Omental fat pad (tissue), 4 donors: Measurements from ENCODE around the gene LRP5. TPM values are rescaled to one million over a fixed set of nuclear protein-coding genes. Genes with fewer than 3 reads are reported as not detected.
A peak's percentile ranks its signal among the peaks of the same experiment; 100 is the strongest.
"Not testable (repeated sequence)": the region's sequence is repeated elsewhere in the genome, so short reads cannot be mapped to it uniquely, and the experiment has no call there.

Experiments used
- ATAC-seq: fragments of 150-250 bp; one replicate; pipeline ENCODE4 v1.9.1; 2016; ENCODE audit warnings: mild to moderate bottlenecking, moderate library complexity; ENCODE audit not compliant: low FRiP score
- DNase-seq: peaks from one replicate; pipeline ENCODE4 v3.0.0-alpha.2; 2019; ENCODE audit warnings: low spot score
- CTCF ChIP-seq, 3 donors: fragments of 450-650 bp; IDR thresholded peaks; one replicate each; pipeline ENCODE4 v1.5.1; 2016 to 2017; ENCODE audit warnings: antibody characterized with exemption in 3 of 3, mild to moderate bottlenecking in 3 of 3, moderate library complexity in 2 of 3
- total RNA-seq, 4 donors: library from RNA; depleted of rRNA; stranded (reverse); fragments of >200 nt; gene quantifications; one replicate each; pipeline ENCODE4 v1.1.0, GENCODE V29; 2016

The LRP5 gene
- total RNA-seq, 4 donors from 2014 or later: 18.0 to 44.5 (median 34.6) TPM

DNA sequence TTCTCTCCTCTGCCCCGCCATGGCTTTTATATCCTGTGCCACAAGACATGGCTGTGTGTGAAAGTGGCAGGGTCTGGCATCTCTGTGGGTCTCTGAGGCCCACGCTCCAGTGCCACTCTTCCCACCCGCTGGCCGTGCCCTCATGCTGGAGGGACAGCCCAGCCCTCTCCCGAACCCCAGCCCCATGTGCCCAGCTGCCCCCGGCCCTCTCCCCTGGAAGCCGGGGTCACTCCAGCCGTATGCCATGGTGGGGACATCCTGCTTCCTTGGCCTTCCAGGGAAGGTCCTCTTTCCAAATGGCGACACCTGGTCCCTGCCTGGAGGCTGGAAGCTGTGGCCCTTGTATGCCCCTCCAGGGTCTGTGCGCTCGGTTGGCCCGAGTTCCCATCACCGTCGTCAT, 84.9 kb downstream of the LRP5 start:
- no peak for TF ChIP-seq CTCF (IDR thresholded peaks at IDR 0.05)
- DNase-seq (no peak), ATAC-seq (no peak)

DNA sequence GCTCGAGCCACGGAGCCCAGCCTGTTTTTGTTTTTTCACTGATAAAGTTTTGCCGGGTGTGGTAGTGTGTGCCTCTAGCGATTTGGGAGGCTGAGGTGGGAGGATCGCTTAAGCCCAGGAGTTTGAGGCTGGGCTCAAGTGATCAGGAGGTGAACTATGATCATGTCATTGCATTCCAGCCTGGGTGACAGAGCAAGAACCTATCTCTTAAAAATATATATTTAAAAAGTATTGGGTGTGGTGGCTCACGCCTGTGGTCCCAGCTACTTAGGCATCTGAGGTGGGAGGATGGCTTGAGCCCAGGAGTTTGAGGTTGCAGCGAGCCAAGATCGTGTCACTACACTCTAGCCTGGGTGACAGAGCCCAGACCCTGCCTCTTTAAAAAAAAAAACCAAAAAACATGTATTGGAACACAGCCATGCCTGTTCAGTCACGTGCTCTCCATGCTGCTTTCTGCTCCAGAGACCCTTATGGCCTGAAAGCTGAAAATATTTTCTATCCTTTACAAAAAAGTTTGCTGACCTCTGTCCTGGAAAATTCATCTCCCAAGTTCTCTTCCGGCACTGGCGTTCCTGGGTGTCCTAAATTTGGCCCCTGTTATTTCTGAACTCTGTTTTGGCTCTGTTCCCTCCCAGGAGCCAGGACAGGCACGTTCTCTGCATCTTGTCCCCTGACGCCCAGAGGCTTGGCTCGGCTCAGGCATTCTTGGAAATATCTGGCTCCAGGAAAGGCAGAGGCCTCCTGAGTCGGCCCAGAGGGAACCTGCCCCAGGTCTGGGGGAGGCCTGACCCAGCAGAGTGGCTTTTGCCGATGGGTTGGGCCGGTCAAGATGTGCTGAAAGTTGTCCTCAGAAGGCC, 86.8 kb downstream of the LRP5 start:
- DNase-seq: no peak
- no peak for TF ChIP-seq CTCF (IDR thresholded peaks at IDR 0.05)
- peak; percentile 3 for ATAC-seq

GRCh38 chr11:68399916-68400315, 87.5 kb downstream of the LRP5 start:
- no peak for ATAC-seq
- TF ChIP-seq CTCF (IDR thresholded peaks at IDR 0.05): no peak
- no peak for DNase-seq

DNA sequence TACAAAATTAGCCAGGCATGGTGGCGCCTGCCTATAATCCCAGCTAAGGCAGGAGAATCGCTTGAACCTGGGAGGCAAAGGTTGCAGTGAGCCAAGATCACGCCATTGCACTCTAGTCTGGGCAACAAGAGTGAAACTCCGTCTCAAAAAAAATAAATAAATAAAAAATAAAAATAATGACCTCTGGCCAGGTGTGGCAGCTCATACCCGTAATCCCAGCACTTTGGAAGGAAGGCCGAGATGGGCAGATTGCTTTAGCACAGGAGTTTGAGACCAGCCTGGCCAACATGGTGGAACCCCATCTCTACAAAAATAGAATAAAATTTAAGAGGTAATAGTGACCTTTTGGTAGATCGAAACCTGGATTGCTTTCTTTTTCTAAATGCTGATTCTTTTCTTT, 88.2 kb downstream of the LRP5 start:
- not testable (repeated sequence) for ATAC-seq, DNase-seq

GRCh38 chr11:68401856-68402255, 89.5 kb downstream of the LRP5 start:
- no peak for TF ChIP-seq CTCF (IDR thresholded peaks at IDR 0.05)
- no peak for DNase-seq
- ATAC-seq: no peak

DNA sequence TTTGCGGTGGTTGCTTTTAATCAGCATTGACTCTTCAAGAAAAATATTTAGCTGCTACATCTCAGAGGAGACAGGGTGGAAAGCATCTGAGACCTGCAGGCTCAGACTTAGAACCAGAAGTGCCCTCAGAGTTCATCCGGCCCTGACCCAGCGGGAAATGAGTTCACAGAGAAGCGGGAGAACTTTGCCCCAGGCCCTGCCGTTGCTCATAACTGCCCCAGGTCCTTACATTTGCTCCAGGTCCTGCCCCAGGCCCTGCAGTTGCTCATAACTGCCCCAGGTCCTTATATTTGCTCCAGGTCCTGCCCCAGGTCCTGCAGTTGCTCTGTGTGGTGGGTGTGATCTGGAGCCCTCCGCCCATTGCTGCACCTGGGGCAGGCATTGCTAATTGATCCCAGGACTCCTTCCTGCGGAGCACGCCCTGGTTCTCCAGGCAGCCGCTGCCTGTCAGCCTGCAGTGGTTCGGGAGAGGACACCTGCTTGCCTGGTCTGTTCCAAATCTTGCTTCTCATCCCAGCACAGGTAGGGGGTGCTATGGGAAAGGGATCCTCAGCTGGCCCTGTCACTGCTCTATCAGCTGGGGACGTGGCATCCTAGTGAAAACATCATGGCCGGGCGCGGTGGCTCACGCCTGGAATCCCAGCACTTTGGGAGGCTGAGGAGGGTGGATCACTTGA, 90.1 kb downstream of the LRP5 start:
- no peak for TF ChIP-seq CTCF (IDR thresholded peaks at IDR 0.05)
- no peak for DNase-seq
- no peak for ATAC-seq

- ATAC-seq (no peak), DNase-seq (no peak)
- TF ChIP-seq CTCF (IDR thresholded peaks at IDR 0.05): no peak
These were observed 91.0 kb downstream of the LRP5 start for GRCh38 chr11:68403424-68403823.
